OCI-LY3 (cell line): Measurements from ENCODE around the gene ASTN1.

Experiments
- H2AFZ ChIP-seq: fragments of 200-600, 300-600 bp; shearing (Covaris generic); 2 replicates; pipeline ENCODE4 v1.6.0; 2014; ENCODE audit warnings: antibody characterized with exemption, low read depth, low read length
- H3K27ac ChIP-seq: fragments of 200-600, 300-600 bp; sonication (generic); 2 replicates; pipeline ENCODE4 v1.5.1; 2014; ENCODE audit warnings: mild to moderate bottlenecking, low read length, moderate library complexity, mixed read lengths
- H3K27me3 ChIP-seq: fragments of 200-600, 300-600 bp; sonication (generic); 2 replicates; pipeline ENCODE4 v1.6.1; 2014; ENCODE audit warnings: low read depth, low read length, mixed read lengths
- H3K36me3 ChIP-seq: fragments of 200-600, 300-600 bp; sonication (generic); replicated peaks from 2 replicates; pipeline ENCODE3; 2014; ENCODE audit warnings: low read depth, low read length, mixed read lengths
- H3K4me1 ChIP-seq: fragments of 300-600, 200-600 bp; sonication (generic); 2 replicates; pipeline ENCODE4 v1.6.1; 2014; ENCODE audit warnings: low read length, mixed read lengths
- H3K4me2 ChIP-seq: fragments of 200-600, 300-600 bp; sonication (generic); 2 replicates; pipeline ENCODE4 v1.6.1; 2014; ENCODE audit warnings: low read length, mixed read lengths
- H3K4me3 ChIP-seq: fragments of 300-600, 200-600 bp; sonication (generic); 2 replicates; pipeline ENCODE4 v1.5.1; 2014; ENCODE audit warnings: antibody characterized with exemption, mild to moderate bottlenecking, low read length, moderate library complexity
- H3K79me2 ChIP-seq: fragments of 300-600, 200-600 bp; shearing (Covaris generic); 2 replicates; pipeline ENCODE4 v1.6.1; 2014; ENCODE audit warnings: mild to moderate bottlenecking, low read length, mixed read lengths
- H3K9ac ChIP-seq: fragments of 300-600, 200-600 bp; shearing (Covaris generic); 2 replicates; pipeline ENCODE4 v1.6.0; 2014; ENCODE audit warnings: mild to moderate bottlenecking, low read length, moderate library complexity
- H3K9me3 ChIP-seq: fragments of 200-600, 300-600 bp; shearing (Covaris generic); 2 replicates; pipeline ENCODE4 v1.6.1; 2014; ENCODE audit warnings: low read length, mixed read lengths; ENCODE audit not compliant: insufficient read depth
- H4K20me1 ChIP-seq: fragments of 200-600, 300-600 bp; sonication (generic); 2 replicates; pipeline ENCODE4 v1.6.1; 2016; ENCODE audit warnings: low read length, mixed read lengths; ENCODE audit not compliant: insufficient read depth
- EZH2phosphoT487 ChIP-seq: fragments of 200-600 bp; shearing (Covaris generic); IDR thresholded peaks from 2 replicates; pipeline ENCODE4 v1.6.1; 2018; ENCODE audit warnings: antibody characterized with exemption, mixed run types, low read depth
- TF ChIP-seq, protein P1 (sequence below): fragments of 200-600, 300-600 bp; sonication (generic); IDR thresholded peaks from 2 replicates; pipeline ENCODE4 v1.5.1; 2014; ENCODE audit warnings: antibody characterized with exemption, low read length, low read depth

Gene ASTN1

DNA sequence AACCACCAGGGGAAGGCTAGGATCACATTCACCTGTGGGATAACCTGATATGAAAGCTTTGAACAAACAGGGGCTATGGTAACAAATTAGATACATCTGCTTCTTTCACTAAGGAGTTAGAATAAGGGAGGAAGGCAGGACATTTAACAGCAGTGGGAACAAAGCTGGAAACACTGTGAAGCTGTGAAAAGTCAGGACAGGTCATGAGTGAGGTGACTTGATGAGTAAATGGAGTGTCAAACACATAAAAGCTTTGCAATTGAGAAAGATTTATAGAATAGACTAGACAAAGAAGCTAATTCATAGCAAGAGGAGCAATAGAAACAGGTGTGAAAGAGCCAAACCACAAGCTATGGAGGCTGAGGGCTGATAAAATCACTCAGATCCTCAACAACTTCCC lies 110.0 kb downstream of the ASTN1 start:
- H2AFZ ChIP-seq = no peak overlapping the region
- no peaks in the 10 kb centered on the region for H3K9me3 ChIP-seq
- no peak overlapping the region for H3K4me2 ChIP-seq
- H3K27ac ChIP-seq = no peak overlapping the region
- no peak overlapping the region for H3K9ac ChIP-seq
- H3K4me1 ChIP-seq = no peaks in the 10 kb centered on the region
- 0 out of 2 replicates have a peak, but pooled peaks cover 11% of the 10 kb centered on the region for H3K27me3 ChIP-seq
- TF ChIP-seq, protein P1, sequence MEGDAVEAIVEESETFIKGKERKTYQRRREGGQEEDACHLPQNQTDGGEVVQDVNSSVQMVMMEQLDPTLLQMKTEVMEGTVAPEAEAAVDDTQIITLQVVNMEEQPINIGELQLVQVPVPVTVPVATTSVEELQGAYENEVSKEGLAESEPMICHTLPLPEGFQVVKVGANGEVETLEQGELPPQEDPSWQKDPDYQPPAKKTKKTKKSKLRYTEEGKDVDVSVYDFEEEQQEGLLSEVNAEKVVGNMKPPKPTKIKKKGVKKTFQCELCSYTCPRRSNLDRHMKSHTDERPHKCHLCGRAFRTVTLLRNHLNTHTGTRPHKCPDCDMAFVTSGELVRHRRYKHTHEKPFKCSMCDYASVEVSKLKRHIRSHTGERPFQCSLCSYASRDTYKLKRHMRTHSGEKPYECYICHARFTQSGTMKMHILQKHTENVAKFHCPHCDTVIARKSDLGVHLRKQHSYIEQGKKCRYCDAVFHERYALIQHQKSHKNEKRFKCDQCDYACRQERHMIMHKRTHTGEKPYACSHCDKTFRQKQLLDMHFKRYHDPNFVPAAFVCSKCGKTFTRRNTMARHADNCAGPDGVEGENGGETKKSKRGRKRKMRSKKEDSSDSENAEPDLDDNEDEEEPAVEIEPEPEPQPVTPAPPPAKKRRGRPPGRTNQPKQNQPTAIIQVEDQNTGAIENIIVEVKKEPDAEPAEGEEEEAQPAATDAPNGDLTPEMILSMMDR = no peak
- TF ChIP-seq EZH2phosphoT487 = no peak
- no peaks in the 10 kb centered on the region for H3K79me2 ChIP-seq
- H3K4me3 ChIP-seq = no peak overlapping the region
- no peaks in the 10 kb centered on the region for H4K20me1 ChIP-seq
- H3K36me3 ChIP-seq = no peaks in the 10 kb centered on the region

GRCh38 chr1:177053648-177054047 lies 110.9 kb downstream of the ASTN1 start:
- Histone ChIP-seq H3K27ac (no peak overlapping the region), H2AFZ (no peak overlapping the region), H3K9me3 (no peaks in the 10 kb centered on the region), H4K20me1 (no peaks in the 10 kb centered on the region), H3K4me1 (no peaks in the 10 kb centered on the region), H3K9ac (no peak overlapping the region), H3K79me2 (no peaks in the 10 kb centered on the region), H3K4me3 (no peak overlapping the region), H3K36me3 (no peaks in the 10 kb centered on the region), H3K4me2 (no peak overlapping the region), H3K27me3 (0 out of 2 replicates have a peak, but pooled peaks cover 6% of the 10 kb centered on the region)
- TF ChIP-seq, protein P1 = no peak
- TF ChIP-seq EZH2phosphoT487 = no peak

DNA sequence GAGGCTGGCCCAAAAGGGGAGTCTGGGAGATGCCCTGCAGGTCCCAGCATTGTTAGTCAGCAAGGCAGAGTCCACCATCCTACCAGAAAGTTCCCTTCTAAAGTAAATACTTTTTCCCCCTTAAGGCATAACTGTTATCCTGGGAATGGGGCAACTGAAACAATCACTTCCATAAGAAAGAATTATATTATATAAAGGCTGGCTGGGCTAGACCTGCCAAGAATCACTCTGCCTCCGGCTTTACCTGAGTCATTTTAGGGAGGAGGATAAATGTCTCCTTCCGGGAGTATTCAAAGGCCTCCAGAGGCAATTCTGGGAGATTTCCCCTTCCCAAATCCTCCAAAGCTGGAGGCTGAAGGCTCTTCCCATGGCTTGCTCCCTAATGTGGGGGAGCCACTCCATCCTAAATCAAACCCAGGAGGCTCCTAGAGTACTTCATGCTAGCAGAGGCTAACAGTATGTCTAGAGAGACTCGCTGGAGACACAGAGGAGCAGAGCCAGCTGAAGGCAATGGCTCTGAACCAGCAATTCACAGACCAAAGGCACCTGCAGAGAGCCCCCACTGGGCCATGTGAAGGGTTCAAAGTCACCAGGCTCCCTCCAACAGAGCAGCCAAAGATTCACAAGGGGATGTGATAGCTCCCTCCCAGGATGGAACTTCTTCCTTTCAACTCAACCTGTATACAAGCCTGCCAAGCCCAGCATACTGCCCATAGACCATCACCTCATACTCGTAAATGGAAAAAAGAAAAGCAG lies 116.0 kb downstream of the ASTN1 start:
- Histone ChIP-seq H3K4me1 (no peaks in the 10 kb centered on the region), H2AFZ (no peak overlapping the region), H3K79me2 (no peaks in the 10 kb centered on the region), H3K4me3 (no peak overlapping the region), H4K20me1 (no peaks in the 10 kb centered on the region), H3K9ac (no peak overlapping the region), H3K9me3 (no peaks in the 10 kb centered on the region), H3K27ac (no peak overlapping the region), H3K27me3 (peaks cover 14% of the 10 kb centered on the region; the same call in 1 of the 2 replicates), H3K36me3 (no peaks in the 10 kb centered on the region), H3K4me2 (no peak overlapping the region)
- TF ChIP-seq, protein P1 = no peak
- TF ChIP-seq EZH2phosphoT487 = no peak

DNA sequence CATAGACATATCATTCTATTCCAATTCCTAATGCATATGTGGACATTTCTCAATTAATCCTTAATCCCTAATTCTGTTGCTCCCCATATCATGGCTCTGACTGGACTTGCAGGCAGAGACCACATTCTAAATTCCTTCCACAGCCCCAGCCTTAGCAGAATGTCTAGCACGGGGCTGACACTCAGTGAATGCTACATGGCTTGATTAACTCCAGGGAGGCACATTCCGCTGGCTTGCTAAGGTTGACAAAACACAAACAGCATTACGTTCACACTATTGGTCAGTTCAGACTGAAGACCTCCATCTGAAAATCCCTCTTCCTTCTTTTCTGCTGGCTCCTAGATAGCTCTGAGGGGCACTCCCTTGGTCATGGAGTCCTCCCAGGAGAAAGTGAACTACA lies 119.4 kb downstream of the ASTN1 start:
- Histone ChIP-seq H3K9me3 (no peaks in the 10 kb centered on the region), H3K27ac (no peak overlapping the region), H2AFZ (no peak overlapping the region), H3K4me1 (no peaks in the 10 kb centered on the region), H4K20me1 (no peaks in the 10 kb centered on the region), H3K9ac (no peak overlapping the region), H3K27me3 (peaks cover 14% of the 10 kb centered on the region; the same call in 1 of the 2 replicates), H3K79me2 (no peaks in the 10 kb centered on the region), H3K4me2 (no peak overlapping the region), H3K4me3 (no peak overlapping the region), H3K36me3 (no peaks in the 10 kb centered on the region)
- no peak for TF ChIP-seq EZH2phosphoT487
